ENCODE data around the gene NR1D2.

The NR1D2 gene

DNA sequence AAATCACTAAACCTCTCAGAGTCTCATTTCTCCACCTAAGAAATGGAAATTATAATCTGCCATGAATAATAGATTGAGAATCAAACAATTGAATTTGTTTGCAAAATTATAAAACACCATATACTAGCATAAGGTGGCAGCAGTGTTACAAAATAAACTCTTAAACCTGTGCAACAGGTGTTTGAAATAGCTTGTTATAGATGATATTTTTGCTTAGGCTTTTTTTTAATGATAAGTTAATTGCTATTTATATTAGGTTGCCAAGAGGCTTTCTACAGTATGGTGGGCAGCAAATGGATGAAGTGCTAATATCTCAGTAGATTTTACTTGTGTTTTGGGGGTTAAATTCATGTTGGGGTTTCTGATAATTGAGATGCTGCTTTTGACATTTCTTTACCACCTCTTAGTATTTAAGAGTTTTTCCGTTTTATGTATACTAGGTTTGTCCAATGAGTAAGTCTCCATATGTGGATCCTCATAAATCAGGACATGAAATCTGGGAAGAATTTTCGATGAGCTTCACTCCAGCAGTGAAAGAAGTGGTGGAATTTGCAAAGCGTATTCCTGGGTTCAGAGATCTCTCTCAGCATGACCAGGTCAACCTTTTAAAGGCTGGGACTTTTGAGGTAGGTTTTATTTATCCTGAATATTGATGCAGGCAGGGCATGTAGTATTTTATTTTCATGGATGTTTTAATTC lies 19.6 kb downstream of the NR1D2 start:
- no peak for DNase-seq (ENCODE audit: low read depth in 2 of 2)

DNA sequence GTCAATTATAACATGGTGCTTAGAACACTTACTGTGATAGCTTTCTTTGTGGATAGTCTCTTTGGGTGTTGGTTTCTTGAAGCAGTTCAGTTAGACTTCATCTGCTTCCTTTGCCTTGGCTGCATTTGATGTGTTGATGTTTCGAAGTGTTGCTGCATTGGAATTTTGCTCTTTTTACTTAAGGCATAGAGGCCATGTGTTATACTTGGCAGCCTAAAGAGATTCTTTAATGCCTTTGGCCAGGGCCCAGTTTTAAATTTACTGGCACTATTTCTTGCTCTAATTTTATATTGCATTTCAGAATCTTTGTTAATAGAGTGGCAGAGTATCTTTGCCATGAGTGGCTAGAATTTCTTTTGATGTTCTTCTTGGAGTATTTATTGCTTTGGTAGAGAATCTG lies 21.2 kb downstream of the NR1D2 start:
- no peak for DNase-seq (ENCODE audit: low read depth in 2 of 2)

DNA sequence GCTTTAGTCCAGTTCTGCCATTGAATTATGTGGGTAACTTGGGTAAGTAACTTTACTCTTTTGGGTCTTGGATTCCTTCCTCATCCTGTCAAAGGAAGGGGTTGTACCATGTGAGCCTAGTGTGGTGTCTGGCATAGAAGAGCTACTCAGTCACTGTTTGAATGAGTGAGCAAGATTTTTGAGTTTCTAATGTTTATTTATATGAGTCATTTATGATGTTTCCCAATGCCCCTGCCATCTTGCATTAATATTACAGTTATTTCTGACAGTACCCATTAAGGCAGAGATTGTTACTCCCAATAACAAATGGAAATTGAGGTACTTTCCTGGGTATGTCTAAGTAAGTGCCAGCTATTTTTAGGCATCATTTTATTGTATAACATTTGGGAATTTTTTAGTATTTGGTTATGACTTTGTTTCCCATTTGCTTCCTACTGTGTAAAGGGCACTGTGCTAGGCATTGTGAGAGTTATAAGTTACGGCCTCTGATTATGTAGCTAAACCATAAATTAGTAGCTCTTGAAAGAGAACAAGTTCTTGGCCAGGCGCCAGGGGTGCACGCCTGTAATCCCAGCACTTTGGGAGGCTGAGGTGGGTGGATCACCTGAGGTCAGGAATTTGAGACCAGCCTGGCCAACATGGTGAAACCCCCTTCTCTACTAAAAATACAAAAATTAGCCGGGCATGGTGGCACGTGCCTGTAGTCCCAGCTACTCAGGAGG lies 23.5 kb downstream of the NR1D2 start:
- DNase-seq (ENCODE audit: low read depth in 2 of 2) = no peak

DNA sequence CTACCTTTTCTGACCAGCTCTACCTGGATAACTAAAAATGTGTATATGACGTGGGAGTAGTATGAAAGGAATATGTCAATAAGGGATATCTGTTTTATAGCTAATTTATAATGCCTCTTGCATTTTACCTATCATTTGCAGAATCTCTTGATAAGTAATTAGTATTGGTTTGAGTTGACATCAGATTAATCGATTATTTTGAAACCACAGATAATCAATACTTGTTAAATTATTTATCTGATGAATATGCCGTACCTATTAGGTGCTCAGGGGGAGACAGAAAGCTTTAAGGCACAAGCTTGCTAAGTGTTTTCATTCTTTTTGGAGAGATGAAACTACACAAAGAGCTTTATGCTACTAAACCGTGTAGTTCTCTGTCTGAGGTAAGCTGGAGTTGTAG lies 24.3 kb downstream of the NR1D2 start:
- no peak for DNase-seq (ENCODE audit: low read depth in 2 of 2)

DNA sequence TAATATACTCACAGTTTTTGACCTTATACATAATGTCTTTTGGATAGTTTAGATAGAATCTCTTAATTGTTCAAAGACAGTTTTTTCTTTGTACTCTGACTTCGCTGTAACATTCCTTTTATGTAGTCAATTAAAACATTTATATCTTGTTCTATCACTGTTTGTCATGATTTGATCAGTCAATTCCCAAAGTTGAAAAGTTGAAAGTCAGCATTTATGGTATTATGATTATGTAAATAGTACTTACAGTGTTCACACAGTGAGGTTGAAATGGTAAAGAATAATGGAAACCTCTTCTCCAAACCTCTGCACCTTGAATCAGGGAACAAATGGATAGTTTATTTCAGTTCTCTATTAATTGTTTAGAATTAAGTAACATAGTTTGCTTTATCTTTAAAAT lies 26.6 kb downstream of the NR1D2 start:
- DNase-seq (ENCODE audit: low read depth in 2 of 2) = no peak

DNA sequence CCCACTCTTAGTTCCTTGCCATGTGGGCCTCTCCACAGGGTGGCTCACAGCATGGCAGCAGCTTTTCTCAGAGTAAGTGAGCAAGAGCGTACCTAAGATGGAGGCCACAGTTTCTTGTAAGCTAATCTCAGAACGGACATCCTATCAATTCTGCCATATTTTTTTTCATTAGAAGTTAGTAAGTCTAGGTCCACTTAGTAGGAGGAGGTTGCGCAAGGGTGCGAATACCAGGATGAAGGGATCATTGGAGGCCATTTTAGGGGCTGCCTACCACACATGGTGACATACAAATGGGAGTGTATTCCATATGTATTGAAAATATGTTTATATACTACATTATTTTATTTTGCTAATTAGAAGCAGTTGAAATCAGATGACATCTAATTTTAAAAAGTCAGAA lies 31.5 kb downstream of the NR1D2 start:
- DNase-seq (ENCODE audit: low read depth in 2 of 2) = no peak

DNA sequence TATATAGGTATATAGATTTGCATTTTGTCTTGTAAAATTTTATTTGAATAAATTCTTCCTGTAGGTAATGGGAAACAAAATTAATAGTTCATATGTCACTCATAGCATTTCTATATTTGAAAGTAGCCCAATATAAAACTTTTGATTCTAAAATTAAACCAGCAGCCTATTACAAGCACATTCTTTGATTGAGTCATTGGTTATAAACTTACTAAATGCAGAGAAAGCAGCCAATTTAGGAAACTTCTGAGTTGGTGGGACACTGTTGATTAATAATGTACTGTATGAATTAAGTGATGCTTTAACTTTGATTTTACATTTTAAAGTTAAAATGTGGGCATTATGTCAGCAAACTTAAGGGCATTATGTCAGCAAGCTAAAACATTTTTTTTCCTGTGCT lies 34.5 kb downstream of the NR1D2 start:
- DNase-seq (ENCODE audit: low read depth in 2 of 2) = no peak

DNA sequence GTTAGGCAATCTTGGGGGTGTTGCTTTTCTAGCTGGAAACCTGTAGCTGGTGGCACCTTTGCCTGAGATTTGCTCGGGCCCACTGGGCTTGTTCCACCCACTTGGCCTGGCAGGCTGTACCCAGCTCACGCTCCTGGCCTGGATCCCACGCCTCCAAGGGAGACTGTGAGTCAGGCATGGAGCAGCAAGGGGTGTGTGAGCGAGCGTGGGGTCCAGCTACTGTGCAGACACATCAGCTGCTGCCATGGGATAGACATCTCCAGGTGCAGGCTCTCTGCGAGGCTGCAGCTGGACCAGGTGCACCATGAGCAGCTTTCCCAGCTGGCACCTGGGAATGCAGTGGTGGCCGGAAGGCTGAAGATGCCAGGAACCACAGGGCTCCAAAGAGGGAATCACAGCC lies 36.0 kb downstream of the NR1D2 start:
- DNase-seq (ENCODE audit: low read depth in 2 of 2) = no peak

DNA sequence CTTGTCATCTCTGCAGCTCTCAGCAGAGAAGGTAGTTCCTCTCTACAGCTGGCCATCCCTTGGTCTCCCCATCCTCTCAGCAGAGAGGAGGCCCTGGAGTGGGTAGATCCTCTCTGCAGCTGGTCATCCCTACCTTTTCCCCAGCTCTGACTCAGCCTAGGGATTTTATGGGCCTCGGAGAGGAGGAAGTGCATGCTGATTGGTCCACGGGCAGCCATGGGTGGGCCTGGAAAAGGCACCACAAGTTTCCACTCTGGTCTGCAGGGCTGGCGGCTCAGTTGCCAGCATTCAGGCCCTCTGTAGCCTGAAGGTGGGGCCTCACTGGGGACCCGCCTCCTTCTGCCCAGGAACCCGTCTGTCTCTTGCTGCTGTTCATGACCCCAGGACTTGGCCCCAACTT lies 36.9 kb downstream of the NR1D2 start:
- no peak for DNase-seq (ENCODE audit: low read depth in 2 of 2)

DNA sequence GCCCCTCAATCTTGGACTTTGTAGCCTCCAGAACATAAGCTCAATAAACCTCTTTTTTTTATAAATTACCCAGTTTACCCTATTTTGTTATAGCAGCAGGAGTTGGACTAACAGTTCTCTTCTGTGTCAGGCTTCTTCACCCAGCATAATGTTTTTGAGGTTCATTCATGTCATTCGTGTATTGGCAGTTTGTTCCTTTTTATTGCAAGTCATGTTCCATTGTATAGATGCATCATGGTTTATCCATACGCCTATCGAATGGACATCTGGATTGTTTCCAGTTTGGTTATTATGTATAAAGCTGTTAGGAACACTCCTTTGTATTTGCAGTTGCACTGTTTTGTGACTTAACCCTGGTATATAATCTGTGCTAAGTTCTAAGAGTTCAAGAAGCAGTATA lies 39.8 kb downstream of the NR1D2 start:
- DNase-seq (ENCODE audit: low read depth in 2 of 2) = no peak

DNA sequence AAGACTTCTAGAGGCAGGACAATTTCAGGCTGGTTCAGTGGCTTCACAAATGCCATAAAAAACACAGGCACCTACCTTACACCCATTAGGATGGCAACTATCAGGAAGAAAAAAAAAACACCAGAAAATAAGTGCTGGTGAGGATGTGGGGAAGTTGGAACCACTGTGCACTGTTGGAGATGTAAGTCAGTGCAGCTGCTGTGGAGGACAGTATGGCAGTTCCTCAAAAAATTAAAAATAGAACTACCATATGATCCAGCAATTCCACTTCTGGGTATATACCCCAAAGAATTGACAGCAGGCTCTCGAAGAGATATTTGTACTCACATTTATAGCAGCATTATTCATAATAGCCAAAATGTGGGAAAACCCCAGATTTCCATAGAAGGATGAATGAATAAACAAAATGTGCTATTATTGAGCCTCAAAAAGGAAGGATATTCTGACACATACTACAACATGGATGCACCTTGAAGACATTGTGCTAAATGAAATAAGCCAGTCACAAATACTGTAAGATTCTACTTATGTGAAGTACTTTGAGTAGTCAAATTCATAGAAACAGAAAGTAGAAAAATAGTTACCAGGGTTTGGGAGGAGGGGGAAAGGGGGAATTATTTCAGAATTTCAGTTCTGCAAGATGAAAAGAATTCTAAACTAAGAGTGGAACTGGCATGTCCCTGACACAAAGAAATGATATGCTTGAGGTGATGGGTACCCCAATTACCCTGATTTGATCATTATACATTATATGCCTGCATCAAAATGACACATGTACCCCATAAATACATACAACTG lies 40.9 kb downstream of the NR1D2 start:
- no peak for DNase-seq (ENCODE audit: low read depth in 2 of 2)

DNA sequence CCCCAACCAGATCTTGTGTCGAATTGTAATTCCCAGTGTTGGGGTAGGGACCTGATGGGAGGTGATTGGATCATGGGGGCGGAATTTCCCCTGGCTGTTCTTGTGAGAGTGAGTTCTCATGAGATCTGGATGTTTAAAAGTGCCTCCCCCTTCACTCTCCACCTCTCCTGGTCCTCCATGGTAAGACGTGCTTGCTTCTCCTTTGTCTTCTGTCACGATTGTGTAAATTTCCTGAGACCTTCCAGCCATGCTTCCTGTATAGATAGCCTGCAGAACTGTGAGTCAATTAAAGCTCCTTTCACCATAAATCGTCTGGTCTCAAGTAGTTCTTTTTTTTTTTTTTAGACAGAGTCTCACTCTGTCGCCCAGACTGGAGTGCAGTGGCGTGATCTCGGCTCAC lies 42.3 kb downstream of the NR1D2 start:
- no peak for DNase-seq (ENCODE audit: low read depth in 2 of 2)

DNA sequence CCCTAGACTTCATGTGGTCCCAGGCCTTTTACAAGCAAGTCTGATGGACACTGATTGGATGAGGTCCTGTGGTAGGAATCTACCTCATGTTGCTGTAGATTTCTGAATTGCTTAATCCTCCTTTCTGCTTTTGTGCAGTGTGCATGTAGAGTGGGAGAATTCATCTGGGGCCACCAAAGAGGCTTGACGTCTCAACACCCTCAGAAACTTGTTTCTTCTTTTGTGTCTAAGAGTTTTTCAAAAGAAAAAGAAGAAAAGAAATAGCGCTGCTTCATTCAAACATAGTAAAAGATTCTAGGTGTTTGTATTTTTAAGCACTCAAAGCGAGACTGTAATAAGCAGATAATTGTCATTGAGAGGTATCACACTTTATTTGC lies 46.2 kb downstream of the NR1D2 start:
- DNase-seq (ENCODE audit: low read depth in 2 of 2) = no peak

DNA sequence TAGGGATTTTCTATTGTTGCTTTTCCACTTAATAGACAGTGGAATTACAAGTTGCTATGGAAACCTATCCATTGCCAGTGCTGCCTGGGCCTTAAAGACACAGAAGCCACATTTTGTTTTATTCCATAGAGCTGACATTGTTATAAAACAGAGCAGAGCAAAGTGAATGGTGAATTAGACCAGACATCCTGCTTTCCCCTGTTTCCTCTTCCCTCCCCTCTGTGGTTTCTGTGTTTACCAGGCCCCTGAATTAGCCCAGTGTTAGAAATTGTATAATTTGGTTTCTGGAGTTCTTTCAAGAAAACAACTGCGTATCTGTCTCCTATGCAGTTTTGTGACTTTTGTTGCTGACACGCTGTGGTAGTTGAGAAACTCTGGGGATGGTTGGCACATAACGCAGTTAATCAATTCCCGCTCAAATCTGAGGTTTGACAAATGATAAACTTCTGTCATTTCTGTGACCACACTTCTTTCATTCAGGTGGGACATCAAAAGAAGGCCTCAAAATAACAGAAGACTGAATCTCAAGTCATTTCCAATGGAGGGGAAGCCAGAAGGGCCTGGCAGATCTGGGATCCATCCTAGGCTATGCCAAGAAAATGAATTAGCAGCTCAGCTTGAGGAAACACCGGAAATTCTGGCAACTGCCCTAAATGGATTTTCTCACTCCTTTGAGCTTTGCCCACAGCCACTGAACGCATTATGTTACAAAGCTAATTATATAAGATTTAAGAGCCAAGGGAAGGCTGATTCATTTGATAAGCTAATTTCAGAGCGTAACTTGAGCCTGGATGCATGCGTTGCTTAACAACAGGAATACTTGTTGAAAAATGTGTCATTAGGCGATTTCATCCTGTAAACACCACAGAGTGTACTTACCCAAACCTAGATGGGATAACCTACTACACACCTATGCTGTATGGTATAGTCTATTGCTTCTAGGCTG lies 46.9 kb downstream of the NR1D2 start:
- DNase-seq (ENCODE audit: low read depth in 2 of 2) = no peak

DNA sequence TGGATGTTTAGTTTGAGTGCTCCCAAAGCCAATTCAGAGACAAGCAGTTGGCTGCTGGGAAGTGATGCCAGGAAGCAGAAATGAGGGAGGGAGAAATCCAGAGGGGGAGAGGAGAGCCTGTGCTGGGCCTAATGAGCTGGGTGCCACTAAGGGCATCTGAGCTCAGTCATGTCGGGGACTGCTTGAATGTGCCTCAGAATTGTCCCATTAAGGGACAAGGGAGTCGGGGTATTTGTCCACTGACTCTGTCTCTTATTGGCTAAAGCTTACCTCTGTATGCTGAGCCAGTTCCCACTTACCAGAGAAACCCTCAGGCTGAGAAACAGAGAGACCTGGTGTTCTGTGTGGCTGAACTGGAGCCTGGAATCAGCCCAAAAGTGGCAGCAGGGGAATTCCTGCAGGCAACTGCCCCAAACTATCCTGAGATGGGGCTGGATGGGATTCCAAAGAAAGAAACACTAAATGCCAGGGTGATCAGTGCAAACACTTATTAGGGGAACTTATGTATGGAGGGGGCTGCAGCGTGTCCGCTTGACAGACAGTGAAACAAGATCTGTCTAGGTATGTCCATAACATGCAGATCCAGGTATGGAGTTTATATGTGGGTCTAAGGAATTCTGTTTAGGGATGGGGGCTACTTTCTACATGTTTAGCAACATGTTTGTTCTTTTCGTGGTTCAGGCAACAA lies 48.6 kb downstream of the NR1D2 start:
- no peak for DNase-seq (ENCODE audit: low read depth in 2 of 2)

DNA sequence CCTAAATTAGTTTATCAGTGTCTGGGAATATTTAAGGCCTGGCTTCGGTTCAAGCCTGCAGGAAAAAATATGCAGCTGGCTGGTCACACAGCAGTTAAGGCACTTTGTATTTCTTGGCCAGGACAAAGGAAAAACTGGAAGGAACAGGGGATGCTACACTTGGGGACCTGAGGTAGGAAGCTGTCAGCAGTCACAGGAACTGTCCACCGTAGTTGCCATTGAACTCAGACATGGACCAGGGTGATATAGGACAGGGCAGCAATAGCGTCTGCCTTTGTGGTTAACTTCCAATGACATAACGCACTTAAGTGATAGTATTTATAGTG lies 49.1 kb downstream of the NR1D2 start:
- no peak for DNase-seq (ENCODE audit: low read depth in 2 of 2)

DNA sequence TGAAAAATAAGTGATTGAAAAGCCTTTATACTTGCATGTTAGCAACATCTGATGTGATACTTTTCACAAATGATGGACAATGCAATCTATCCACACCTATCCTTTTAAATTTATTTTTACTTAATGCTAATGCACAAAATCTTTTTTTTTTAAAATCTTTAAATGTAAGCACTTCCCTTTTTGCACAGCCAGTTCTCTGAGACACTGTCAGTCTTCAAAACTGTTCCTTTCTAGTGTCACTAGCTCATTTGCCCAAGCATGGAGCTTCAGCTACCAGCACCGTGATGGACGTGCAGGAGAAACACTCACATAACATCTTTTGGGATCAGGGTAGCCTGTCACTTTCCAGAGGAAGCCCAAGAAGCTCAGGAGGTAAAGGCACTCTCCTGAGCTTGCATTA lies 50.1 kb downstream of the NR1D2 start:
- DNase-seq (ENCODE audit: low read depth in 2 of 2) = no peak

DNA sequence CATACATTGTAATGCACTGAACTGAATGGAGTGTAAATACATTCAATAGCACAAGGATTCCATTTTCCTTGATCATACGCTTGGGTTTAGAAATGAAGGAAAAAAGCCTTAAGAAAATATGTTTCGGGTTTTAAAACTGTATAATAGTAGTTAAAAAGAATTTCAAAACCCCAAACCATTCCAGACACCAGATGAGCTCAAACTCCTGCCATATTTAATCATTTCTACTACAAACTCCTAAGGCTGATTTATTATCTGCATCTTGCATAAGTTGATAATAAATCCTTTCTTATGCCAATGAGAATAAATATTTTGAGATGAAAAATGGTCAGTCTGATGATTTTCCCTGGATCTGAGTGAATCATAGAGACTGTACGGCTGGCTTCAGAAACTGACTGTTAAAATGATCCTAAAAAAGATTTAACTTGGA lies 51.0 kb downstream of the NR1D2 start:
- DNase-seq (ENCODE audit: low read depth in 2 of 2) = no peak

DNA sequence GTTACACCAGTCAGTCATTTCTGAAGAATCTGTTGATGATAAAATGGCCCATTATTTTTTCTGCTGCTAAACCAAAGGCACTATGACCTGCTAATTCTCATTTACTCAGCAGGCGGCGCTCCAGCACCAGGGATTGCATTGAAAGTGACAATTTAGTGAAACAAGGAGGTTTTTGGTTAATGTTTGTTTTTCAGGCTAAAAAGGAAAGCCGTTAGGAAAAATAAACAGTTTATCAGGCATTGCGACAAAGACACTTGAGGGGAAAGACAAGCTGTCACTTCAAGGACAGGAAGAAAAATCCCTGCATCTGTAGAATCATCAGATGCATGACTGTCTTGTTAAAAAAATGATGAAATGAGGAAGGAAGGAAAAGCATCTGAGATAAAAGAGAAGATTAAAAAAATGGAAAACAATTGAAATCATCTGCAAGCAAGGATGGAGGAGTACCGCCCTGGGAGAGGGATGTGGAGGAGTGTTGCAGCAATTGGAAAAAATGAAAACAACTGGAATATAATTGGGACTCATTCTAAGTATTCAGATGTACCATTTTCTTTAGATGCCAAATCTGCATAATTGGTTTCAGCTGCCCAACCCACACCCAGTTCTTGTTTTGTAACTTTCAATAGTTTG lies 54.0 kb downstream of the NR1D2 start:
- peak; percentile 6 to 8 for DNase-seq (ENCODE audit: low read depth in 2 of 2)

DNA sequence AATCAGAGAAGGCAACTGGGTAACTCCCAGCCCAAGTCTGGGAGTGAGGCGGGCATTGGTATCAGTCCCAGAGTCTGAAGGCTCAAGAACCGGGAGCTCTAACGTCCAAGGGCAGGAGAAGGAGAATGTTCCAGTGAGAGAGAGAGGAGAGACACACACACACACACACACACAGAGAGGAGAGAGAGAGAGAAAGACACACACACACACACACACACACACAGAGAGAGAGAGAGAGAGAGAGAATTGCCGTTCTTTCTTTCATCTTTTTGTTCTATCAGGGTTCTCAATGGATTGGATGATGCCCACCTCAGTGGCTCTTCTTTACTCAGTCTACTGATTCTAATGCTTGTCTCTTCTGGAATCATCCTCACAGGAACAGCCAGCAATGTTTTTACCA lies 57.0 kb downstream of the NR1D2 start:
- DNase-seq (ENCODE audit: low read depth in 2 of 2) = no peak

DNA sequence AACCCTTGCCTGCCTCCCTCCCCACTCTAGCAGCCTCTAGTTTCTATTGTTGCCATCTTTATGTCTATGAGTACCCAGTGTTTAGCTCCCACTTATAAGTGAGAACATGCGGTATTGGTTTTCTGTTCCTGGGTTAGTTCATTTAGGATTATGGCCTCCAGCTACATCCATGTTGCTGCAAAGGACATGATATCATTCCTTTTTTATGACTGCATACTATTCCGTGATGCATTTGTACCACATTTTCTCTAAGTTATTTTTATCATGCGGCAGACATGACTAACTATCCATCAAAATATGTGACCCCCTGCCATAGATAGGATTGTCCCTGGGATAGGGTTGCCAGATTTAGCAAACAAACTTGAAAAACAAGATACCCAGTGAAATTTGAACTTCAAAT lies 58.4 kb downstream of the NR1D2 start:
- DNase-seq (ENCODE audit: low read depth in 2 of 2) = no peak

Data from stimulated activated CD8-positive, alpha-beta memory T cell treated with anti-CD3 and anti-CD28 coated beads, Interleukin-15, amount 100 ng/mL, for 4 hours (primary cell).